ENCODE results near the gene LRP1. TPM values are rescaled to one million over a fixed set of nuclear protein-coding genes. Genes with fewer than 3 reads are reported as not detected.

Gene LRP1
- total and polyA plus RNA-seq, 2 of the 13 experiments (the other 11 are each of a cell fraction or from before 2014, with no cell fraction given): 14.7 to 30.8 TPM

- no TSS peak for BruUV-seq (replicated peaks)
- intact Hi-C loops (cut with micrococcal nuclease; ENCODE audit: unreplicated experiment) (no loop called here), in situ Hi-C loops (cut with HindIII; ENCODE audit: extremely low pct_ligation_motif_present, low pct_unique_long_range_greater_than_20kb) (no loop called here)
- Histone ChIP-seq H3K4me1 (ENCODE audit: insufficient read depth, low read length) (no peaks in the 10 kb centered on the region), H3K27me3 (ENCODE audit: control insufficient read depth in 1 of 2, insufficient read depth in 2 of 2, low read length in 2 of 2) (no peaks in the 10 kb centered on the region), H3K9ac (ENCODE audit: insufficient read depth, low read depth, low read length) (no peak overlapping the region), H3K4me3 (replicated peaks in 1 of 3; ENCODE audit: insufficient read depth in 1 of 3, low read depth in 2 of 3, low read length in 3 of 3) (no peak overlapping the region), H2AFZ (ENCODE audit: low read length) (no peak overlapping the region), H4K20me1 (ENCODE audit: insufficient read depth, low read length) (no peaks in the 10 kb centered on the region), H3K4me2 (ENCODE audit: low read depth, low read length) (no peak overlapping the region), H3K9me3 (ENCODE audit: low read length) (no peaks in the 10 kb centered on the region), H3K27ac (ENCODE audit: extremely low read length, insufficient read depth, low read length) (no peak overlapping the region), H3K36me3 (replicated peaks in 1 of 2; ENCODE audit: control insufficient read depth in 1 of 2, insufficient read depth in 2 of 2, low read length in 2 of 2) (peaks cover 58 to 90% of the 10 kb centered on the region in 2 experiments), H3K79me2 (ENCODE audit: insufficient read depth, low read length) (no peaks in the 10 kb centered on the region)
- 95% methylated on average over 10 of the region's 19 CpGs for WGBS (ENCODE audit: low lambda C conversion rate)
- ChIA-PET POLR2A (interaction anchor here (3.4 kb wide), 1 partner anchor 17 kb away, joined by 11 read pairs; no protein-coding TSS in a partner anchor), CTCF (ENCODE audit: low intra/inter-chr PET ratio, low total read pairs) (no interaction called here)
- ATAC-seq (no peak), DNase-seq (ENCODE audit: low spot score) (no peak), FAIRE-seq (no peak)
- TF ChIP-seq SKI (IDR thresholded peaks at IDR 0.05; ENCODE audit: partially characterized antibody) (no peak), POLR2A (IDR thresholded peaks at IDR 0.05; ENCODE audit: insufficient read depth in 1 of 2, low read depth in 2 of 2, low read length in 2 of 2) (0 out of 4 replicates have a peak, but pooled peaks of 1 of the 2 experiments have one; percentile 32), ZNF354B (CRISPR knock-in tag; IDR thresholded peaks at IDR 0.05) (no peak), ZNF253 (CRISPR knock-in tag; IDR thresholded peaks at IDR 0.05; ENCODE audit: borderline replicate concordance) (no peak), ZNF318 (CRISPR knock-in tag; IDR thresholded peaks at IDR 0.05) (no peak), THAP11 (CRISPR knock-in tag; IDR thresholded peaks at IDR 0.05) (no peak), ZSCAN5A (CRISPR knock-in tag; IDR thresholded peaks at IDR 0.05; ENCODE audit: borderline replicate concordance) (no peak), AGO2 (optimal IDR thresholded peaks at IDR 0.05; ENCODE audit: low read depth, low read length) (peak; percentile 71), ZNF205 (CRISPR knock-in tag; IDR thresholded peaks at IDR 0.05) (no peak), HDAC6 (IDR thresholded peaks at IDR 0.05; ENCODE audit: low read depth, low read length) (no peak)
- TF ChIP-seq, protein P1, sequence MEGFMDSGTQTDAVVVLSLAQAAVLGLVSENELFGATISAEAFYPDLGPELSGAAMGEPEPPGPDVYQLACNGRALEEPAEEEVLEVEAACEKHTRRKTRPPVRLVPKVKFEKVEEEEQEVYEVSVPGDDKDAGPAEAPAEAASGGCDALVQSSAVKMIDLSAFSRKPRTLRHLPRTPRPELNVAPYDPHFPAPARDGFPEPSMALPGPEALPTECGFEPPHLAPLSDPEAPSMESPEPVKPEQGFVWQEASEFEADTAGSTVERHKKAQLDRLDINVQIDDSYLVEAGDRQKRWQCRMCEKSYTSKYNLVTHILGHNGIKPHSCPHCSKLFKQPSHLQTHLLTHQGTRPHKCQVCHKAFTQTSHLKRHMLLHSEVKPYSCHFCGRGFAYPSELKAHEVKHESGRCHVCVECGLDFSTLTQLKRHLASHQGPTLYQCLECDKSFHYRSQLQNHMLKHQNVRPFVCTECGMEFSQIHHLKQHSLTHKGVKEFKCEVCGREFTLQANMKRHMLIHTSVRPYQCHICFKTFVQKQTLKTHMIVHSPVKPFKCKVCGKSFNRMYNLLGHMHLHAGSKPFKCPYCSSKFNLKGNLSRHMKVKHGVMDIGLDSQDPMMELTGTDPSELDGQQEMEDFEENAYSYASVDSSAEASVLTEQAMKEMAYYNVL (CRISPR knock-in tag; IDR thresholded peaks at IDR 0.05; ENCODE audit: borderline replicate concordance): no peak
These were observed 37.5 kb downstream of the LRP1 start for GRCh38 chr12:57165741-57166140.

Data from HepG2 (cell line).